Esophagus muscularis mucosa (tissue), 4 donors: ENCODE measurements around the gene IL15RA. TPM values are rescaled to one million over a fixed set of nuclear protein-coding genes. Genes with fewer than 3 reads are reported as not detected.

ENCODE experiments used
- DNase-seq: peaks from one replicate; pipeline ENCODE4 v3.0.0-alpha.2; 2017; ENCODE audit errors: extremely low spot score
- H3K27ac ChIP-seq, 4 donors: fragments of 200-600 bp; sonication (generic); replicated peaks in 1 of 4; 1 replicate in 3 of 4; 2 replicates in 1 of 4; pipeline ENCODE4 v1.5.1; 2016 to 2019; ENCODE audit warnings: mild to moderate bottlenecking in 1 of 4
- H3K27me3 ChIP-seq, 4 donors: fragments of 200-600 bp; sonication (generic); one replicate each; pipeline versions ENCODE4 v1.5.1 to v1.6.0; 2016 to 2019
- H3K36me3 ChIP-seq, 4 donors: fragments of 200-600 bp; sonication (generic); one replicate each; pipeline ENCODE4 v1.5.1; 2016 to 2019
- H3K4me1 ChIP-seq, 4 donors: fragments of 200-600 bp; sonication (generic); one replicate each; pipeline ENCODE4 v1.5.1; 2016 to 2019
- H3K4me3 ChIP-seq, 4 donors: fragments of 200-600 bp; sonication (generic); 1 replicate in 2 of 4; 2 replicates in 2 of 4; pipeline ENCODE4 v1.5.1; 2016 to 2019; ENCODE audit warnings: mild to moderate bottlenecking in 4 of 4, moderate library complexity in 1 of 4
- H3K9me3 ChIP-seq, 4 donors: fragments of 200-600 bp; sonication (generic); 1 replicate in 3 of 4; 2 replicates in 1 of 4; pipeline ENCODE4 v1.5.1; 2016 to 2019
- EP300 ChIP-seq: sonication (generic); formaldehyde crosslinking; IDR thresholded peaks from one replicate; pipeline ENCODE4 v1.6.1; 2017; ENCODE audit warnings: antibody characterized with exemption
- POLR2A ChIP-seq: fragments of 450-650 bp; IDR thresholded peaks from one replicate; pipeline ENCODE4 v1.6.1; 2017; ENCODE audit warnings: antibody characterized with exemption, moderate library complexity, mild to moderate bottlenecking, low read depth
- POLR2AphosphoS5 ChIP-seq, 2 donors: sonication (generic); formaldehyde crosslinking; IDR thresholded peaks; one replicate each; pipeline ENCODE4 v1.6.1; 2017; ENCODE audit warnings: antibody characterized with exemption in 2 of 2
- WGBS: methylation state at CpG from one replicate; pipeline ENCODE4 v1.1.5; 2018; 5-methylcytosine and 5-hydroxymethylcytosine counted together
- intact Hi-C: fragments of 100-400 bp; cut with DNase I; formaldehyde crosslinking; loops from one replicate; pipeline ENCODE4 v1.15.1; 2023
- total RNA-seq, 4 donors: library from RNA; depleted of rRNA; stranded (reverse); fragments of >200 nt; gene quantifications; one replicate each; pipeline versions ENCODE4 v1.1.0 to v1.2.1, GENCODE V29; 2016
- TF ChIP-seq, protein P1 (sequence below), 3 experiments: fragments of 200-600 bp in 2 of 3; fragments of 450-650 bp in 1 of 3; sonication (generic) in 2 of 3; IDR thresholded peaks; one replicate each; pipeline ENCODE4 v1.5.1; 2017 to 2019; ENCODE audit warnings: antibody characterized with exemption in 3 of 3, mild to moderate bottlenecking in 2 of 3, moderate library complexity in 1 of 3

IL15RA gene
- total RNA-seq, 4 donors from 2014 or later: 19.5 to 30.1 (median 24.2) TPM

DNA sequence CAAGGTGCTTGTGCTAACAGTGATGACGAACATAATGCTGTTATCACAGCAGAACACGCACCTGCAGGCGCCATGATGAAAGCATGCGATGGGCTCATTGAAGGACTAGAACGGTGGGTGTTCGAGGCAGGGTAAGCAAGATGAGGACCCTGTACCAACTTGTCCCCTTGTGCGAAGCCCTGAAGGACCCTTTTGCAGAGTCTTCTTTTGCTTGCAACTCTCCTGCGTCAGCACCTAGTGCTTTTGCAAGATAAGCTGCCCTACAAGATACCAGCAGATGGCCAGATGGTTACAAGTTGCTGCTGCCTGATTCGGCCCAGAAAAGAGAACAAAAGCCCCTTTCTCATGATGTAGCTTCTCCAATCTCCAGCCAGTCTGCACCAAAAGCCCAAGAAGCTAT, 4.2 kb upstream of the IL15RA start:
- Histone ChIP-seq H3K9me3 (no peaks in the 10 kb centered on the region), H3K4me3 (no peak overlapping the region), H3K27me3 (peaks cover 0 to 3% (median 0%) of the 10 kb centered on the region in 4 donors), H3K36me3 (no peaks in the 10 kb centered on the region), H3K27ac (no peak overlapping the region), H3K4me1 (peaks cover 0 to 28% (median 10%) of the 10 kb centered on the region in 4 donors)
- WGBS: 92% methylated on average over 8 of the region's 9 CpGs
- no peak for TF ChIP-seq POLR2A
- TF ChIP-seq POLR2AphosphoS5 (IDR thresholded peaks at IDR 0.05): no peak
- TF ChIP-seq, protein P1, sequence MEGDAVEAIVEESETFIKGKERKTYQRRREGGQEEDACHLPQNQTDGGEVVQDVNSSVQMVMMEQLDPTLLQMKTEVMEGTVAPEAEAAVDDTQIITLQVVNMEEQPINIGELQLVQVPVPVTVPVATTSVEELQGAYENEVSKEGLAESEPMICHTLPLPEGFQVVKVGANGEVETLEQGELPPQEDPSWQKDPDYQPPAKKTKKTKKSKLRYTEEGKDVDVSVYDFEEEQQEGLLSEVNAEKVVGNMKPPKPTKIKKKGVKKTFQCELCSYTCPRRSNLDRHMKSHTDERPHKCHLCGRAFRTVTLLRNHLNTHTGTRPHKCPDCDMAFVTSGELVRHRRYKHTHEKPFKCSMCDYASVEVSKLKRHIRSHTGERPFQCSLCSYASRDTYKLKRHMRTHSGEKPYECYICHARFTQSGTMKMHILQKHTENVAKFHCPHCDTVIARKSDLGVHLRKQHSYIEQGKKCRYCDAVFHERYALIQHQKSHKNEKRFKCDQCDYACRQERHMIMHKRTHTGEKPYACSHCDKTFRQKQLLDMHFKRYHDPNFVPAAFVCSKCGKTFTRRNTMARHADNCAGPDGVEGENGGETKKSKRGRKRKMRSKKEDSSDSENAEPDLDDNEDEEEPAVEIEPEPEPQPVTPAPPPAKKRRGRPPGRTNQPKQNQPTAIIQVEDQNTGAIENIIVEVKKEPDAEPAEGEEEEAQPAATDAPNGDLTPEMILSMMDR (IDR thresholded peaks at IDR 0.05): no peak
- intact Hi-C loops: no loop called here
- DNase-seq: peak; percentile 70

DNA sequence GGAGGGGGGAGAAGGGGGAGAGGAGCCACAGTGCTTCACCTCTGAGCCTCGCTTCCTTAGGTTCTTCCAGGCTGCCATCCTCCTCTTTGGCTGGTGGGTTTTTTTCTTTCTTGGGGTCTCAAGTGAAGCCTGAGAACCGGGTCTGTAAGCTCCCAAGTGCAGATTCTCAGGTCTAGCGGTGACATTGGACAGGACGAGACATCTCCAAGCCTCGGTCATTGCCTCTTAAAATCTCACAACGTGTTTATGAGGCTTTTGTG, 817 bp upstream of the IL15RA start:
- Histone ChIP-seq H3K36me3 (no peaks in the 10 kb centered on the region), H3K27ac (peak overlapping the region; percentile 88 to 91 (median 89)), H3K4me3 (peak overlapping the region; percentile 79 to 89 (median 87)), H3K27me3 (no peaks in the 10 kb centered on the region), H3K9me3 (no peaks in the 10 kb centered on the region), H3K4me1 (peaks cover 8 to 35% (median 21%) of the 10 kb centered on the region in 4 donors)
- DNase-seq: peak; percentile 60
- WGBS: 31% methylated on average over 5 of the region's 6 CpGs
- intact Hi-C loops: no loop called here
- no peak for TF ChIP-seq POLR2A

DNA sequence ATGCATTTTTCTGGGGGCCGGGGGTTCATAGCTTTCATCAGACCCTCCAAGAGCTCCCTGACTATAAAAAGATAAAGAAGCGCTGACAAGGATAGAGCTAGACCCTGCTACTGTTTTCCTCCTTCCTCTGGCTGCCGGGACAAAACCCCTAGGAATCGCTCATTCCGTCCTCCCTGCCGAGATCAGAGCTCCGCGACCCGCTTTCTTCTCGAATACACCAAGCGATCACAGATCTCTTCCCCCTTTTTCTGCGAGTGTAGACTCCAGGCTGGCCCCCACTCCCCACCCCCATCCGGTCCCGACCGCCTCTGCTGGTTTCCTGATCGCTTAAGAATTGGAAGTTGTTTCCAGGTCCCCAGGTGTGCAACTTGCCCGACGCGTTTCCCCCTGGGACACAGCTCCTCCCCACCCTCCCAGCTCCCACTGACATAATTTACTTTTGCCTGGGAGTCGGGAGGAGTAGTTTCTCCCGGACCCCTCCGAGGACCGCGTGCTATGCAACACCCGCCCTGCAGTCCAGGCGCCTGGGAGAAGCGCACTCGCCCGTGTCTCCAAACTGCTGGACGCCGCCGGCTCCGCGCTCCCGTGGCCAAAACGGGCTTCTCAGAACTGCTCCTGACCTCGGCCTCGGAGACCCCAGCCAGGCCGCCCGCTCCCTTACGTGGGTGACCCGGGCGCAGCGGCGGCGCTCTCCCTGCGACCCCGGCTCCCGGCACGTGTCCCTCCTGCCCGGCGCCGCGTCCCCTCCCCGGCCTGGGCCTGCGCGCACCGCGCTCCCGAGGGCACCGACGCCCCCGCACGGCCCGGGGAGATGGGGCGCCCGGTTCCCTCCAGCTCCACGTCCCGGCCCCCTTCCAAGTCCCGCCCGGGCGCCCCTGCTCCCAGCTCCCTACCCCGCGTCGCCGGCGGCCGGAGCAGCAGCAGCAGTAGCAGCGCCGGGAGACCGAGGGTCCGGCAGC, 552 bp downstream of the IL15RA start:
- no peak for TF ChIP-seq EP300
- TF ChIP-seq POLR2AphosphoS5 (IDR thresholded peaks at IDR 0.05): no peak
- TF ChIP-seq, protein P1 (IDR thresholded peaks at IDR 0.05): no peak
- no peak for TF ChIP-seq POLR2A
- H3K27ac ChIP-seq: peak overlapping the region; percentile 88 to 91 (median 89)
- peak; percentile 92 for DNase-seq

DNA sequence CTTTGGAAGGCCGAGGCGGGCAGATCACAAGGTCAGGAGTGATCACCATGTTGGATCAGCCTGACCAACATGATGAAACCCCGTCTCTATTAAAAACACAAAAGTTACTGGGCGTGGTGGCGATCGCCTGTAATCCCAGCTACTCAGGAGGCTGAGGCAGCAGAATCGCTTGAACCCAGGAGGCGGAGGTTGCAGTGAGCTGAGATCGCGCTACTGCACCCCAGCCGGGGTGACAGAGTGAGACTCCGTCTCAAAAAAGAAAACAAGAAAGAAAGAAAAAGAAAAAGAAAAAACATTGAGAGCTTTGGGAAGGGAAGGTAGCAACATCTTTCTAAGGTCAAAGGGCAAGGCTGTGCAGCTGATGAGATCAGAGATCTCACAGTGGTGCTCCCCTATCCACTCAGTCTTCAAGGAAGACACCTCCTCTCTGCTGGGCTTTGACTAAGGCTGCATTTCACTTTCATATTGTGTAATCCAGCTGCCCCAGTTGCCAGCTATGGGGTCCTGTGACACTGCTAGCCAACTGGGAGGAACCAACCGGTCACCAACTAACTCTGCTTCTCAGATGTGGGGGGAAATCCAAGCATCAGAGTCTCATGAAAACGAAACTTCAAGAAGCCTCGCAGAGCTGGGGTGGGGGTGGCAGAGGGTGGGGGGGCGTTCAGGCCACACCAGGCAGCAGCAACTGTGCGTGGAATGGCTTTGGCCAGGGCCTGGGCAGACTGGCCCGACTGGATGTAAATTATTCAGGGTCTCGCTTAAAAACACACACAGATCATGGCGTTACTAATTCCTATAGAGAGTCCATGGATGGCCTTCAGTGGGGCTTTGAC, 1.5 kb downstream of the IL15RA start:
- Histone ChIP-seq H3K27ac (peak overlapping the region; percentile 88 to 91 (median 89)), H3K4me1 (peaks cover 18 to 49% (median 26%) of the 10 kb centered on the region in 4 donors), H3K4me3 (peak overlapping the region; percentile 79 to 89 (median 87)), H3K27me3 (no peaks in the 10 kb centered on the region), H3K36me3 (no peaks in the 10 kb centered on the region), H3K9me3 (no peaks in the 10 kb centered on the region)
- WGBS: 80% methylated on average over 20 of the region's 20 CpGs
- DNase-seq: peak; percentile 93
- TF ChIP-seq EP300: no peak
- peak; percentile 33 to 54 for TF ChIP-seq POLR2AphosphoS5 (IDR thresholded peaks at IDR 0.05)
- TF ChIP-seq, protein P1 (IDR thresholded peaks at IDR 0.05): no peak
- intact Hi-C loops: no loop called here

More for the DNA sequence above, 552 bp downstream of the IL15RA start:
- H3K4me1 ChIP-seq: peaks cover 12 to 41% (median 23%) of the 10 kb centered on the region in 4 donors
- H3K36me3 ChIP-seq: no peaks in the 10 kb centered on the region
- H3K9me3 ChIP-seq: no peaks in the 10 kb centered on the region
- no peaks in the 10 kb centered on the region for H3K27me3 ChIP-seq
- peak overlapping the region; percentile 79 to 89 (median 87) for H3K4me3 ChIP-seq
- WGBS: 5% methylated on average over 19 of the region's 82 CpGs
- intact Hi-C loops: no loop called here

DNA sequence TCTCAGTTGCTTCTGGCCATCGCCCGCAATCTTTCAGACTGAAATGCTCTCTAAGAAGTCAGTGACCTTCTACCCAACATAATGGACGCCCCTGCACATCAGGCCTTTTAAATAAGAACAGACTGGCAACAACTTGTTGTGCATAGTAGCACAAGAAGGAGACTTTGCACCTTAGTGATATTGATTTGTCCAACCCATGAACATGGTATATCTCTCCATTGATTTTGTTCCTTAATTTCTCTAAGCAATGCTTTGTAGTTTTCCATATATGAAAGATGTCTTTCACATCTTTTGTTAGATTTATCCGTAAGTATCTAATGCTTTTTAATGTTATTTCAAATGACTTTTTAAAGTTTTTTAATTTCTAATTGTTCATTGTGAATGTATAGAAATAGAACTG, 4.3 kb downstream of the IL15RA start:
- Histone ChIP-seq H3K9me3 (no peaks in the 10 kb centered on the region), H3K27ac (no peak overlapping the region), H3K36me3 (no peaks in the 10 kb centered on the region), H3K4me3 (no peak overlapping the region), H3K27me3 (no peaks in the 10 kb centered on the region), H3K4me1 (peaks cover 14 to 47% (median 27%) of the 10 kb centered on the region in 4 donors)
- DNase-seq: no peak
- TF ChIP-seq, protein P1 (IDR thresholded peaks at IDR 0.05): no peak
- TF ChIP-seq POLR2AphosphoS5 (IDR thresholded peaks at IDR 0.05) (no peak), EP300 (no peak), POLR2A (no peak)
- intact Hi-C loops: no loop called here
- WGBS: 91% methylated on average over 4 of the region's 4 CpGs
